Upper lobe of right lung (tissue), 1 donor: Measurements from ENCODE around the gene ATP10A. TPM values are rescaled to one million over a fixed set of nuclear protein-coding genes. Genes with fewer than 3 reads are reported as not detected.
"Not testable (repeated sequence)": the region's sequence is repeated elsewhere in the genome, so short reads cannot be mapped to it uniquely, and the experiment has no call there.

Experiments
- ATAC-seq: fragments of 200-7000 bp; cut with Tn5 transposase; one replicate; pipeline ENCODE4 v1.9.1; 2020; ENCODE audit warnings: mild to moderate bottlenecking, moderate library complexity
- DNase-seq: peaks from one replicate; pipeline ENCODE4 v3.0.0-alpha.2; 2020
- H3K27ac ChIP-seq: fragments of 200-600 bp; one replicate; pipeline ENCODE4 v1.8.0; 2022
- H3K27me3 ChIP-seq: fragments of 200-600 bp; one replicate; pipeline ENCODE4 v1.8.0; 2022; ENCODE audit warnings: mild to moderate bottlenecking
- H3K36me3 ChIP-seq: fragments of 200-600 bp; one replicate; pipeline ENCODE4 v1.8.0; 2022
- H3K4me1 ChIP-seq: fragments of 200-600 bp; one replicate; pipeline ENCODE4 v1.8.0; 2022
- H3K4me3 ChIP-seq: fragments of 200-600 bp; one replicate; pipeline ENCODE4 v1.8.0; 2022; ENCODE audit warnings: mild to moderate bottlenecking
- H3K9me3 ChIP-seq: fragments of 200-600 bp; one replicate; pipeline ENCODE4 v1.8.0; 2022
- CTCF ChIP-seq: fragments of 200-600 bp; IDR thresholded peaks from one replicate; pipeline ENCODE4 v1.8.0; 2022; ENCODE audit warnings: antibody characterized with exemption
- intact Hi-C: fragments of 100-400 bp; cut with DNase I; formaldehyde crosslinking; loops from one replicate; pipeline ENCODE4 v1.11.0; 2022
- total RNA-seq: library from RNA; stranded (reverse); fragmentation: NEBNext Ultra II Directional; extraction: Animal tissue kit (Norgen Biotek cat#: 25700); gene quantifications from one replicate; pipeline ENCODE4 v1.2.1, GENCODE V29; 2021
- donor health status: DM: no; HTN: yes; CAD: no; lungs with severe emphysema.

The ATP10A gene
- total RNA-seq, 1 donor from 2014 or later, result 31.1 TPM

GRCh38 chr15:25772500-25772899 lies 90.6 kb downstream of the ATP10A start:
- TF ChIP-seq CTCF, result no peak
- peaks cover 3% of the 10 kb centered on the region for H3K4me1 ChIP-seq
- no peaks in the 10 kb centered on the region for H3K36me3 ChIP-seq
- H3K27me3 ChIP-seq, result no peaks in the 10 kb centered on the region
- no peaks in the 10 kb centered on the region for H3K9me3 ChIP-seq
- ATAC-seq, result no peak
- H3K4me3 ChIP-seq, result no peak overlapping the region
- intact Hi-C loops, result no loop called here
- no peak for DNase-seq
- no peak overlapping the region for H3K27ac ChIP-seq

- not testable (repeated sequence) for ATAC-seq
These were observed 91.4 kb downstream of the ATP10A start for GRCh38 chr15:25771736-25772135.

GRCh38 chr15:25771338-25771706 lies 91.8 kb downstream of the ATP10A start:
- Histone ChIP-seq H3K9me3 (no peaks in the 10 kb centered on the region), H3K4me3 (no peak overlapping the region), H3K27ac (no peak overlapping the region), H3K27me3 (no peaks in the 10 kb centered on the region), H3K36me3 (no peaks in the 10 kb centered on the region), H3K4me1 (peaks cover 3% of the 10 kb centered on the region)
- ATAC-seq, result no peak
- no peak for TF ChIP-seq CTCF
- intact Hi-C loops, result no loop called here
- no peak for DNase-seq

More at GRCh38 chr15:25771736-25772135, 91.4 kb downstream of the ATP10A start:
- H3K27me3 ChIP-seq, intact Hi-C loops, H3K36me3 ChIP-seq, H3K4me3 ChIP-seq, H3K4me1 ChIP-seq, DNase-seq, H3K27ac ChIP-seq, H3K9me3 ChIP-seq: not testable (repeated sequence)

- H3K36me3 ChIP-seq, result no peaks in the 10 kb centered on the region
- H3K9me3 ChIP-seq, result no peaks in the 10 kb centered on the region
- no peaks in the 10 kb centered on the region for H3K27me3 ChIP-seq
- ATAC-seq, result no peak
- no peak overlapping the region for H3K27ac ChIP-seq
- intact Hi-C loops, result no loop called here
- no peak for TF ChIP-seq CTCF
- no peak overlapping the region for H3K4me3 ChIP-seq
- no peak for DNase-seq
- H3K4me1 ChIP-seq, result peaks cover 3% of the 10 kb centered on the region
These were observed 92.3 kb downstream of the ATP10A start for GRCh38 chr15:25770618-25771337.

GRCh38 chr15:25770031-25770430 lies 93.1 kb downstream of the ATP10A start:
- DNase-seq (no peak), ATAC-seq (no peak)
- Histone ChIP-seq H3K36me3 (no peaks in the 10 kb centered on the region), H3K4me3 (no peak overlapping the region), H3K4me1 (no peaks in the 10 kb centered on the region), H3K27me3 (no peaks in the 10 kb centered on the region), H3K27ac (no peak overlapping the region), H3K9me3 (no peaks in the 10 kb centered on the region)
- intact Hi-C loops, result no loop called here
- no peak for TF ChIP-seq CTCF

GRCh38 chr15:25768271-25768670 lies 94.9 kb downstream of the ATP10A start:
- H3K4me1 ChIP-seq, result no peaks in the 10 kb centered on the region
- no peak overlapping the region for H3K27ac ChIP-seq
- no peak overlapping the region for H3K4me3 ChIP-seq
- H3K27me3 ChIP-seq, result no peaks in the 10 kb centered on the region
- no peak for TF ChIP-seq CTCF
- intact Hi-C loops, result no loop called here
- H3K36me3 ChIP-seq, result no peaks in the 10 kb centered on the region
- DNase-seq (no peak), ATAC-seq (no peak)
- H3K9me3 ChIP-seq, result no peaks in the 10 kb centered on the region
